ENCODE results near the gene PDCD6IP.

PDCD6IP gene

DNA sequence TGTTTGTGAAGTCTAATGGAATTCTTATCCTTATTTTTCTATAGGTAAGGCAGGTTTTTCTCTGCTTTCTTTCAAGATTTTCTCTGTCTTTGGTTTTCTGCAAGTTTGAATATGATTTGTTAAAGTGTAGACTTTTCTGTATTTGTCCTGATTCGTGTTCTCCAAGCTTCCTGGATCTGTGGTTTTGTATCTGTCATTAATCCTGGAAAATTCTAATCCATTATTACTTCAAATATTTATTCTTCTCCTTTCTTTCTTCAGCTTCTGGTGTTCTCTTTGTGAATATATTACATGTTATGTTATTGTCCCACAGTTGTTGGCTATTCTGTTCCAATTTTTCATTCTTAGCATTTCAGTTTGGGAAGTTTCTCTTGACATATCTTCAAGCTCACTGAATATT lies 76.4 kb downstream of the PDCD6IP start:
- TF ChIP-seq, protein P1, sequence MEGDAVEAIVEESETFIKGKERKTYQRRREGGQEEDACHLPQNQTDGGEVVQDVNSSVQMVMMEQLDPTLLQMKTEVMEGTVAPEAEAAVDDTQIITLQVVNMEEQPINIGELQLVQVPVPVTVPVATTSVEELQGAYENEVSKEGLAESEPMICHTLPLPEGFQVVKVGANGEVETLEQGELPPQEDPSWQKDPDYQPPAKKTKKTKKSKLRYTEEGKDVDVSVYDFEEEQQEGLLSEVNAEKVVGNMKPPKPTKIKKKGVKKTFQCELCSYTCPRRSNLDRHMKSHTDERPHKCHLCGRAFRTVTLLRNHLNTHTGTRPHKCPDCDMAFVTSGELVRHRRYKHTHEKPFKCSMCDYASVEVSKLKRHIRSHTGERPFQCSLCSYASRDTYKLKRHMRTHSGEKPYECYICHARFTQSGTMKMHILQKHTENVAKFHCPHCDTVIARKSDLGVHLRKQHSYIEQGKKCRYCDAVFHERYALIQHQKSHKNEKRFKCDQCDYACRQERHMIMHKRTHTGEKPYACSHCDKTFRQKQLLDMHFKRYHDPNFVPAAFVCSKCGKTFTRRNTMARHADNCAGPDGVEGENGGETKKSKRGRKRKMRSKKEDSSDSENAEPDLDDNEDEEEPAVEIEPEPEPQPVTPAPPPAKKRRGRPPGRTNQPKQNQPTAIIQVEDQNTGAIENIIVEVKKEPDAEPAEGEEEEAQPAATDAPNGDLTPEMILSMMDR (IDR thresholded peaks at IDR 0.05; ENCODE audit: low read depth, low read length), result no peak
- no peak overlapping the region for H3K4me3 ChIP-seq (ENCODE audit: low read depth, low read length)

DNA sequence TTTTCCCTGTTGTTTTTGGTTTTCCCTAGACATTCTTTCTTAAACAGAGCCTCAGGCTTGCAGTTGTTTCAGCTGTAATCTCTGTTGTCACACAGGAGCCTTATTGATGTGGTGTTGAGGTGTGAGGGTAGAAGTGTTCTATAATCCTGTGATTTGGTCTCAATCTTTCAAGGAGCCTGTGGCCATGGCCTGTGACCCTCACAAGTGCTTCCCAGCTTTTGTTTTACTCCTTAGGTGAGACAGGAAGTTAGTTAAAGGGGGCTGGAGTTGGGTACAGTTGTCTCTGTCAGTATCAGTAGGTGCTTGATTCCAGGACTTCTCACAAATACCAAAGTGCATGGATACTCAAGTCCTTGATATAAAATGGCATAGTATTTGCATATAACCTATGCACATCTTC lies 77.2 kb downstream of the PDCD6IP start:
- H3K4me3 ChIP-seq (ENCODE audit: low read depth, low read length), result no peak overlapping the region
- TF ChIP-seq, protein P1 (IDR thresholded peaks at IDR 0.05; ENCODE audit: low read depth, low read length), result no peak

DNA sequence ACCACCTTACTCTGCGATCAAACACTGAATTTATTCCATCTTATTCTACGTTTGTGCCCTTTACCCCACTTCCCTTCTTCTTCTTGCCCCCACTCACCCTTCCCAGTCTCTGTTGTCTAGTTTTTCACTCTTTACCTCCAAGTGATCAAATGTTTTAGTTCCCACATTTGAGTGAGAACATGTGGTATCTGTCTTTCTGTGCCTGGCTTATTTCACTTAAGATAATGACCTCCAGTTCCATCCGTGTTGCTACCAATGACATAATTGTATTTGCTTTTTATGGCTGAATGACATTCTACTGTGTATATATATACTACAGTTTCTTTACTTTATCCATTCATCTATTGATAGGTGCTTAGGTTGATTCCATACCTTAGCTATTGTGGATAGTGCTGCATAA lies 78.8 kb downstream of the PDCD6IP start:
- TF ChIP-seq, protein P1 (IDR thresholded peaks at IDR 0.05; ENCODE audit: low read depth, low read length), result no peak
- H3K4me3 ChIP-seq (ENCODE audit: low read depth, low read length), result no peak overlapping the region

DNA sequence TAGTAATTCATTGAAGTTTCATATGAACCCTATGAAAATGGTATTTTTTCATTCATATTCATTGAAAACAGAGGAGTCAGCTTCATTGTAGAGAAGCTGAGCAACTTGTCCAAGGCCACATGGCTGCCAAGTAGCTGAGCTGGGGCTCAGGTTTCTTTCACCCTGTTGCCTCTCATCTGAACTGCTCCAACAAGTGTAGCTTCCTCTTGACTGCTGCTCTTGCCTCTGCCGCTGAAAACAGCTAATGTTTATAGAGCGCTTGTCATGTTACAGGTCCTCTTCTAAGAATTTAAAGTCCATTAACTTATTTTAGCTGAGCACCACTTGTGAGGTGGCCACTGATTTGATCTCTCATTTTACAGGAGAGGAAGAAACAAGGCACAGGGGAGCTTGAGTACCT lies 81.1 kb downstream of the PDCD6IP start:
- TF ChIP-seq, protein P1 (IDR thresholded peaks at IDR 0.05; ENCODE audit: low read depth, low read length), result no peak
- no peak overlapping the region for H3K4me3 ChIP-seq (ENCODE audit: low read depth, low read length)

DNA sequence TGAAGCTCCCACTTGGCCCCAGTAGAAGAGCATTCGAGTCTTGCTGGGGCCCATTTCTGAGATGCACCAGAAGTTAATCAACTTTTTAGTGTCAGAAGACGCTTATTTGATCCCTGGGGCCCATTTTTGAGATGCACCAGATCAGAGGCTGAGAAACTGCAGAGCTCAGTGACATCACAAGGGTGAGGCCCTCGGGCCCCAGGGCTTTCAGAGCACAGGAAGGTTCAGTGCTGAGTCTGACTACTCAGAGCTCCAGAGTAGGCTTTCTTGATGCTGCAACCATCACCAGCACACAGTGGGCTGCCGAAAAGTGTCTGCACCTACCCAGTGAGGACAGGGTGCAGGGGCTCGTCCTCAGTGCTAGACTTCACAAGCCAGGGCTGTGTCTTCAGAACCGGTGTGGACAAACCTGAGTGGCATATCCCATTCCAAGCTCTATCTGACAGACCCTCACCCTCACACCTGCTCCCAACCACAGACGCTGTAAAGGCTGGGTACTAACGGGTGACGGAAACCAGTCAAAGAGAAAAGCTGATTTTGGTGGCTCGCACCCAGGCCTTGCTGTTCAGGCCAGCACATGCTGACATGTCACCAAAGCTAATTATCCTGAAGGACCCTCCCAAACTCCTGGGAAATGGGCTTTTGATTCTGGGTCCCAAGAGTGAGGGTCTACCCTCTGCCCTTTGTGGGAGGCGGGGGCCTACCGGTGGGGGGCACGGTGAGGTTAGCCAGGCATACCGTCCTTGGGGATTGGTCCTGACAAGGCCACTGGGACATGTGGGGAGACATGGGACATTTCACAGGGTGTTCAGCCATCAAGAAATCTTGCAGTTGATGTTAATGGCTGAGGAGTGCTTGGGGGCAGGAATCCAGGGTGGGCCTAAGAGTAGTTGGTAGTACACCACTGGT lies 83.0 kb downstream of the PDCD6IP start:
- TF ChIP-seq, protein P1 (IDR thresholded peaks at IDR 0.05; ENCODE audit: low read depth, low read length), result no peak

DNA sequence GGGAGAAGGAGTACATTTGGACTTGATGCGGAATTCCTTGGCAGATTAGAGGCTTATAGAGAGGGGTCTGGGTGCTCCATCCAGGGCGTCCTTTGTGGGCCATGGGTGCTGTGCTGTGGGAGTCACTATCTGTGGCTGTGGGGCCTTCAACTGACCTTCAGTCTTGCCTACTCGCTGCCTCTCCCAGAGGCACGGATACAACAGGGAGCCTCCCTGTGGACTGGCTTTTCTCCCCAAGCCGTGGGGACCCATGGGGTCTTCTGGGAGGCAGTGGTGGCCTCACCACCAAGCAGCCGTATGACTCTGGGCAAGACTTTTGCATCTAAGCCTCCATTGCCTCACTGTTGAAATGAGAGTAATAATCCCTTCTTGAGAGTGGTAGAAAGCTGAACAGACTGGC lies 83.9 kb downstream of the PDCD6IP start:
- TF ChIP-seq, protein P1 (IDR thresholded peaks at IDR 0.05; ENCODE audit: low read depth, low read length), result no peak
- no peak overlapping the region for H3K4me3 ChIP-seq (ENCODE audit: low read depth, low read length)

More for the DNA sequence above, 83.0 kb downstream of the PDCD6IP start:
- H3K4me3 ChIP-seq (ENCODE audit: low read depth, low read length), result no peak overlapping the region

DNA sequence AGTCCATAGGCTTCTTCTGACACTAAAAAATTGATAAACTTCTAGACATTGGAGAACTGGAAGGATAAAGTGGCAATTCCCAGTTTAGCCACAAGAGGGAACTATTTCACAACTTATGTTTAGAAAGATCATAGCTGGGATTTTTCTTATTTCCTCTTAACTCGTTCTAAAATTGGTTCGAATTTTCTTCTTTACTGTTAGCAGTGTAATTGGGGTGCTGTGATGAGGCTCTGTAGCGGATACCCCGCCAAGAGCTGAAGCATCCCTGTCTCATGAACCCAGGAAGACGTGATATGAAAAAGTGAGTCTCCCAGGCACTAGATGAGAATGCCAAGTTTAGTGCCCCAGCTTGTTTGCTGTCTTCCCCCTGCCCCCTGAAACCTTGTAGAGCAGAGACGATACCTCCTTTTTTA lies 85.1 kb downstream of the PDCD6IP start:
- no peak overlapping the region for H3K4me3 ChIP-seq (ENCODE audit: low read depth, low read length)
- TF ChIP-seq, protein P1 (IDR thresholded peaks at IDR 0.05; ENCODE audit: low read depth, low read length), result peak; percentile 57; the same call in 1 of the 2 replicates
